ENCODE measurements around the gene ECM2. TPM values are rescaled to one million over a fixed set of nuclear protein-coding genes. Genes with fewer than 3 reads are reported as not detected.
"Not testable (repeated sequence)": the region's sequence is repeated elsewhere in the genome, so short reads cannot be mapped to it uniquely, and the experiment has no call there.

Gene ECM2
- 10 to 100 TPM in 2 of 3 donors, 1 to 10 TPM in 1; 1.8 to 24.0 (median 19.1) TPM for polyA plus RNA-seq

DNA sequence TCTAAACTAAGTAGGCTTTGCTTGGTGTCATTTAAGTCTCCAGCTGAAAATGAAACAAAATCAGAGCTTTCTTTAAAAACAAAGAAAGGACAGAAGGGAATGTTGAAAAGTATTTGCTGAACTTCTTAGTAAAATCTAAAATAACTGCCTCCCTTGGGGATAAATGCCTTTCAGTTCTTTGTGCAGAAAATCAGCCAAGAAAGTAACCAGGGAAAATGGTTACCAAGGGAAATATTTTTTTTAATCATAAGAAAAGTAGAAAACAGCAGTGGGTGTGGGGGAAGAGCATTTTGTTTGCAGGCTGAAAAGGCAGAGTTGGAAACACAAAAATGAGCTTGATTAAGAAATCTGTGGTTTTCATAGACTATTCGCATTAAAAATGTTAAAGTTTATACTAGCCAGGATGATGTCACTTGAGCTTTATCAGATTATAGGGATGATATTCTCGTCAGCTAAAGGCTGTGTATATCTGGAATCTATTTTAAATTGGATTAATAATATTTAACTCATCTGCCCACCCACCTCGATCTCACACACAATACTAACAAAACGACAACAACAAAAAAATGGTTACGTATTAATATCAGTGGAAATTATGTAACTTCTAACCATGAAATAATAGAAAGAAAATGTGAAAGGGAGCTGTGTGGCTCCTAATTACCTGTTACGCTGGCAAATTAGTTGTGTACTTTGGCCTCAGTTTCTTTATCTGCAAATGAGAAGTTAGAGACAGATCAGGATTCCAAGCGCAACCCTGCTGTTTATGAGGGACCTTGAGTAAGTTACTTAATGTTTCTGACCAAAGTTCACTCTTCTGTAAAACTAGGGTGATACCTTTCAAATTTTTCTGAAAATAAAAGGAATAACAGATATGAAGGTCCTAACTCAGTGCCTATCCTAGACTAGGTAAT lies at the start of gene ECM2:
TSS of gene ECM2 (minus strand) at position 51 of the 911 bp plus-strand sequence. CDS start 13,124 bp downstream, outside the sequence.
- 34 to 49% (median 47%) methylated on average over 7 of the region's 7 CpGs for WGBS, 3 donors
- H3K27ac ChIP-seq (ENCODE audit: low read depth, low read length), result no peak within 1 kb of the TSS

DNA sequence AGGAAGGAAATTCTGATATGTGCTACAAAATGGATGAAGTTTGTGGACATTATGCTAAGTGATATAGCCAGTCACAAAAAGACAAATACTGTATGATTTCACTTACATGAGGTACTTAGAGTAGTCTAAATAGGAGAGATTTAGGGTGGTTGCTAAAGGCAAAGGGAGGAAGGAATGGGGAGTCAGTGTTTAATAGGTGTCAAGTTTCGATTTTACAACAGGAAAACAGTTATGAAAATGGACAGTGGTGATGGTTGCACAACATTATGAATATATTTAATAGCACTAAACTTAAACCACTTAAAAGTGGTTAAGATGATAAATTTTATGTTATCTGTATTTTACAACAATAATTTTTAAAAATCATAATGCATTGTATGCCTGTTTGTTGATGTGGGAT lies 40.4 kb upstream of the ECM2 start:
- no peak overlapping the region for H3K27ac ChIP-seq (ENCODE audit: low read depth, low read length)
- WGBS, 3 donors, result 17 to 65% (median 50%) methylated on average over 1 of the region's 1 CpG

DNA sequence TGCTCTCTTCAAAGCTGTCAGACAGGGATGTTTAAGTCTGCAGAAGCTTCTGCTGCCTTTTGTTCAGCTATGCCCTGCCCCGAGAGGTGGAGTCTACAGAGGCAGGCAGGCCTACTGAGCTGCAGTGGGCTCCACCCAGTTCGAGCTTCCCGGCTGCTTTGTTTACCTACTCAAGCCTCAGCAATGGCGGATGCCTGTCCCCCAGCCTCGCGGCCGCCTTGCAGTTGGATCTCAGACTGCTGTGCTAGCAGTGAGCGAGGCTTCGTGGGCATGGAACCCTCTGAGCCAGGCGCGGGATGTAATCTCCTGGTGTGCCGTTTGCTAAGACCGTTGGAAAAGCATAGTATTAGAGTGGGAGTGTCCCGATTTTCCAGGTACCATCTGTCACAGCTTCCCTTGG lies 37.8 kb upstream of the ECM2 start:
- WGBS, 3 donors, result 95 to 98% (median 98%) methylated on average over 14 of the region's 14 CpGs
- H3K27ac ChIP-seq (ENCODE audit: low read depth, low read length), result not testable (repeated sequence)

DNA sequence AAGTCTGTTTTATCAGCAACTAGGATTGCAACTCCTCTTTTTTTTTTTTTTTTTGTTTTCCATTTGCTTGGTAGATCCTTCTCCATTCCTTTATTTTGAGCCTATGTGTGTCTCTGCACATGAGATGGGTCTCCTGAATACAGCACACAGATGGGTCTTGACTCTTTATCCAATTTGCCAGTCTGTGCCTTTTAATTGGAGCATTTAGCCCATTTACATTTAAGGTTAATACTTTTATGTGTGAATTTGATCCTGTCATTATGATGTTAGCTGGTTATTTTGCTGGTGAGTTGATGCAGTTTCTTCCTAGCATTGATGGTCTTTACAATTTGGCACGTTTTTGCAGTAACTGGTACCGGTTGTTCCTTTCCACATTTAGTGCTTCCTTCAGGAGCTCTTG lies 36.1 kb upstream of the ECM2 start:
- WGBS, 3 donors, result 82 to 92% (median 83%) methylated on average over 2 of the region's 2 CpGs
- H3K27ac ChIP-seq (ENCODE audit: low read depth, low read length), result not testable (repeated sequence)

DNA sequence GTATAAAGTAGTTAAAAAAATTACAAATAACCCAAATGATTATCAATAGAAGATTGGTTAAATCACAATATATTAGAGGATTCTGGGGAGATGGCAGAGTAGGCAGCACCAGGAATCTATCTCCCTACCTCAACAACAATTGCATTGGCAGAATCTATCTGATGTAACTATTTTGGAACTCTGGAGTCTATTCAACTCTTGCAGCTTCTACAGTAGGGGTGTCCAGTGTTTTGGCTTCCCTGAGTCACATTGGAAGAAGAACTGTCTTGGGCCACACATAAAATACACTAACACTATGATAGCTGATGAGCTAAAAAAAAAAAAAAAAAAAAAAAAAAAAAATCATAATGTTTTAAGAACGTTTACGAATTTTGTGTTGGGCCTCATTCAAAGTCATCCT lies 29.2 kb upstream of the ECM2 start:
- WGBS, 3 donors, result 64 to 93% (median 68%) methylated on average over 2 of the region's 2 CpGs
- no peak overlapping the region for H3K27ac ChIP-seq (ENCODE audit: low read depth, low read length)

DNA sequence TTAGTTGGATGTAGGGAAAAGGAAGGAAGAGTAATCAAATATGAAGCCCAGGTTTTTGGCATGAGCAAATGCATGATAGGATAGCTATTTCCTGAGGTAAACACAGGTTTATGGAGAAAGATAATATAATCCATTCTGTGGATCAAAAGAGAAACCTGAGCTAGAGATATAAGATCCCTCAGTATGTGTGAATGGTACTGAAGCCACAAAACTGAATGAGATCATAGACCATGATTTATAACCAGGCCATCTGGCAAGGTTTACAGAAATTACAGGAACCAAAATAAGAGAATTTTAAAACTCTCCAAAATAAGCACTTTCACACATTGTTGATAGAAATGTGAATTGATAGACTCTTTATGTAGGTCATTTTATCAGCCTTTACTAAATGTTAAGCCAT lies 28.7 kb upstream of the ECM2 start:
- no peak overlapping the region for H3K27ac ChIP-seq (ENCODE audit: low read depth, low read length)

DNA sequence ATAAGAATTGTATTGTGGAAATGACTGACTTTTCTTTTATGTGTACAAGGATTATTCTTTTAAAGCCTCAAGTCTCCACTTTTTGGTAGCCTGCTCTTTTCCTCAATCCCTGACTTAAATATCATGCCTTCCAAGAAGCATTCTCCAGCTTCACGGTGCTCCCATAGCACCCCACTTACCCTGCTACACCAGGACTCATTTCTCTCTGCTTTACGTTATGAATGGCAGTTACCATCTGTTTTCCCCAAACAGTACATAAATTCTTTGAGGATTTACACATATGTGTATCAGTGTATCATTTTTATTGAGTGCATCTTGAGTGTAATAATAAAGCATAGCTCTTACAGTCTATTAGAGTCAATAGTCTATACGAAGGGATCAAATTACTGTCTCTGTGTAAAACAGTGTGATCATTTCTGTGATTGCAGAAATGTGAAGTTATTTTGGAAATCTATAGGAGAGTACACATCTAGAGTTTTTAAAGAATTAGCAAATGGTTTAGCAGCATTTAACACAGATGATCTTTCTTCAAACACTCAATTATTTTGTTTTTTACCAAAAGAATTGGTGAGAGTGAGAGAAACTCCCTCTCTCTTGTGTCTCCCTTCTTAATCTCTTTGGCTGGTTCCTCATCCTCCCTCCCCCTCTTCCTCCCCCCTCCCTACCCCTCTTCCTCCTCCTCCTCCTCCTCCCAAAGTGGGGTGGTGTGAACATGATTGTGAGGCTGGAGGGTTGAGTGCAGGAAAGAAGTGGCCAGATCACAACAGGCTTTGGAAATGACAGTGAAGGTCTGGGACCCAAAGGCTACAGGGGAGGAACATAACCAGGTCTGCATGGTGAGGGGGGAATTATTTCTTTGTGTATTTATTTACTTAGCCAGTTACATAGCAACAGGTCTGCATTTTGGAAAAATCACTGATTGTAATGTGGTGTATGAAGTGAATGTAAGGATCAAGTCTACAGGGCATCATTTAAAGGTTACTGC lies 27.6 kb upstream of the ECM2 start:
- 56 to 86% (median 66%) methylated on average over 3 of the region's 3 CpGs for WGBS, 3 donors
- H3K27ac ChIP-seq (ENCODE audit: low read depth, low read length), result no peak overlapping the region

DNA sequence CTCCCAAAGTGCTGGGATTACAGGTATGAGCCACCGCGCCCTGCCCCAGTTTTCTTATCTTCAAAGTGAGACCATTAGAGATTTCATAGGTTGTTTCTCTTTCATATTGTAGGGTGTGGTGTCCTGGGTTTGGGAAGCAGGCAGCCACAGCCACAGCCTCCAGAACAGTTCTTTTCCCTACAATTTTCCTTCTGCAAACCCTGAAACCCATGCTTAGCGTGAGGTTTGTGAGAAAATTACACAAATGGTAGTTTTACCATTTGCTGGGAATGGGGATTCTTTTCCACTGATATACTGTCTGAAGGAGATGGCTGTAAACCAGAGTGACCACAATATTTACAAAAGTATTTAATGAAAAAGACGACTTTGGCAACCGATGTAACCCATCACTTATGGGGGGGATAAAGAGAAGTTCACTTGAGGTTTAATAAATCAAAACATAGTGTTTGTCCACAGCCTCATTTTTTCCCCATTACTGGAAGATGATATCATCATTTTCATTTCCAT lies 26.7 kb upstream of the ECM2 start:
- WGBS, 3 donors, result 68 to 81% (median 74%) methylated on average over 5 of the region's 5 CpGs
- H3K27ac ChIP-seq (ENCODE audit: low read depth, low read length), result no peak overlapping the region

DNA sequence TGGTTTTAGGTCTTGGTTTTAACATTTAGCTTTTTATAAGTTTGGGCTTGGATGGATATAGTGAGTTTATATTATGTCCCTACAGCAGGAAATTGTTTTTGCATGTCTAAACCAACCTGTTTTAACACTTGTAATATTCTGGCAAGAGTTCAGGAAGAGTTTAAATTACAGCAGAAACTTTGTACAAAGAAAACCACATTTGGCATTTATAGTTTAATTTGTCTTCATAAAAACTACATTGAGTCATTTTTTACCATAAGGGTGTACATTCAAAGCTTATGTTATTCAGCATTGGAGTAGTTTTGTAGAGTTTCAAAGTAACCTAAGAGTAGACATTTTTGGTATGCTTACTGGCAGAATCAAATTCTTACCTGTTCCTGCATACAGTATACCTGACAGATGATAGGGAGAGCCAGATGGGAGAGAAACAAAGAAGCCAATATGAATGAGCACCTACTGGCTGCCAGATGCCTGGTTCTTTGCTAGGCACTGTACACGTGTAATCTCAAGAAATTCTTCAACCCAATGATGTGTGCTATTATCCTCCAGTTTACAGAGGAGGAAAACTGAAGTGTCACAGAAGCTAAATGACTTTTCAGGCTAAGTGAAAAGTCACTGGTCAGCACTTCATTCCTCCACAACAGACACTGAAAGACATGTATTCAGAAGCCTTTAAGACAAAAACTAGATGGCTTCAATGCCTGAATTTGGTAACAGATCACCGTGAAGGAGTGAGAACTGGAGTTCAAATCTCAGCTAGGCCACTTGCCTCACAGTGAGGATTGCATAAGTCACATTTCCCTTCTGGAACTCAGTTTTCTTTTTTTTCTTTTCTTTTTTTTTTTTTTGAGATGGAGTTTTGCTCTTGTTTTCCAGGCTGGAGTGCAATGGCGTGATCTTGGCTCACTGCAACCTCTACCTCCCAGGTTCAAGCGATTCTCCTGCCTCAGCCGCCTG lies 25.9 kb upstream of the ECM2 start:
- WGBS, 3 donors, result 66 to 88% (median 79%) methylated on average over 5 of the region's 5 CpGs
- H3K27ac ChIP-seq (ENCODE audit: low read depth, low read length), result no peak overlapping the region

DNA sequence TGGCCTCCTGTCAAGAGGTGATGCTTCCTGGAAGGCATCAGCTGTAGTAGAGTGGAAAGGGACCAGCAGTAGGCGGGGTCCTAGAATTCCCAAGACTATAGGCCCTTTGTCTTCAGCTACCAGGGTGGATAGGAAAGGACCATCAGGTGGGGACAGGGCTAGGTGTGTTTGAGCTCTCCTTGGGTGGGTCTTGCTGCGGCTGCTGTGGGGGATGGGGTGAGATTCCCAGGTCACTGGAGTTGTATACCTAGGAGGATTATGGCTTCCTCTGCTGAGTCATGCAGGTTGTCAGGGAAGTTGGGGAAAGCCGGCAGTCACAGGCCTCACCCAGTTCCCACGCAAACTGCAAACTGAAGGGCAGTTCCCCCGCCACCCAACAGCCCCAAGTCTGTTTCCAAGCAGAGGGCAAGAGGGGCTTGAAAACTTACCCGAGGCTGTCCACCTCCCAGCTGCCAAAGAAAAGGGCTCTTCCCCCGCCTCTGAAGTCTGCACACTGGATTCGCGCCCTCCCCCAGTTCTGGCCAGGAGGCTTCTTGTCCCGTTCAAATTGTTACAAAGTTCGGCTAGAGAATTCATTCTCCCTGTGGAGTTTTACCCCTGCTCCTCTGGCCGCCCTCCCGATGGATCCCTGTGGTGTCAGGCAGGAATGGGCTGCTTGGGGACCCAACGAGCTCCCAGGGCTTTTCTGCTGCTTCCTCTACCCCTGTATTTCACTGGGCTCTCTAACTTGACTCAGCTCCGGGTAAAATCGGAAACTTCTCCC lies 23.0 kb upstream of the ECM2 start:
- WGBS, 3 donors, result 69 to 87% (median 72%) methylated on average over 16 of the region's 16 CpGs

DNA sequence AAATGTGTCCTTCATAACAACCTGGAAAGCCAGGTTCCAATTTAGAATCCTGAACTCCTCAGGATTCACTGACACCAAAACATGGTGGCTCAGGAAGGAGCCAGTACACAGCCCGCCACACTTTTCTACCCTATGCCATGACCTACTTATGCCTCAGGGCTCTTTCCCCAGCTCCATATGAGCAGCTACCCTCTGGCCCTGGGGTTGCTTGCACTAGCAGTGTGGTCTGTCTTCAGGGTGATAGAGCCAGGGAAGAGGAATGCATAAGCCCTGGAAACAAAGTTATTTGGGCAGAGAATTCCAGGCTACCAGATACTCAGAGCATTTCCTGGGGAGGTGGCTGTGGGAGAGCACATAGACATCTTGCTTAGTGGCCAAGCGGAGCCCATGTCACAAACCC lies 15.0 kb upstream of the ECM2 start:
- 92 to 99% (median 92%) methylated on average over 2 of the region's 2 CpGs for WGBS, 3 donors
- no peak overlapping the region for H3K27ac ChIP-seq (ENCODE audit: low read depth, low read length)

More for the DNA sequence above, 23.0 kb upstream of the ECM2 start:
- no peak overlapping the region for H3K27ac ChIP-seq (ENCODE audit: low read depth, low read length)

DNA sequence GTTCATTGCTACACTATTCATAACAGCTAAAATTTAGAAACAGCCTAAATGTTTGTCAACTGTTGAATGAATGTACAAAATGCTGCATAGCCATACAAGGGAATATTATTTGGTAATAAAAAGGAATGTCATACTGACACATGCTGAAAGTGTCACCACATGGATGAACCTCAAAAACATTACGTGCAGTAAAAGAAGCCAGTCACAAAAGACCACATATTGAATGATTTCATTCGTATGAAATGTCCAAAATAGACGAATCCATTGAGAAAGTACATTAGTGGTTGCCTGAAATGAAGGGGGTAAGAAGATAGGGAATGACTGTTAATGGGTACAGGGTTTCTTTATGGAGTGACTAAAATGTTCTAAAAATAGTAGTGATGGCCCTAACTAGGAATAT lies 11.6 kb upstream of the ECM2 start:
- no peak overlapping the region for H3K27ac ChIP-seq (ENCODE audit: low read depth, low read length)
- WGBS, 3 donors, result 95 to 98% (median 95%) methylated on average over 3 of the region's 3 CpGs

DNA sequence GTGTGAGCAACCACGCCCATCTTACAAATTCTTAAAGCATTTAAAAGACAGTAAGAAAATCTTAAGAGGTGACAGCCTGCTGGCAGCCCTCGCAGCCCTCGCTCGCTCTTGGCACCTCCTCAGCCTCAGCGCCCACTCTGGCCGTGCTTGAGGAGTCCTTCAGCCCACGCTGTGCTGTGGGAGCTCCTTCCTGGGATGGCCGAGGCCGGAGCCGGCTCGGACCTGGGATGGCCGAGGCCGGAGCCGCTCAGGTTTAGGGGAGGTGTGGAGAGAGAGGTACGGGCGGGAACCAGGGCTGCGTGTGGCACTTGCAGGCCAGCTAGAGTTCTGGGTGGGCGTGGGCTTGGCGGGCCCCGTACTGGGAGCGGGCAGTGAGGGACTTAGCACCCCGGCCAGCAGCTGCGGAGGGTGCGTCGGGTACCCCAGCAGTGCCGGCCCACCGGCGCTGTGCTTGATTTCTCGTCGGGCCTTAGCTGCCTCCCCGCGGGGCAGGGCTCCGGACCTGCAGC lies 9.3 kb upstream of the ECM2 start:
- 97 to 98% (median 98%) methylated on average over 26 to 33 of the region's 33 CpGs for WGBS, 3 donors
- no peak overlapping the region for H3K27ac ChIP-seq (ENCODE audit: low read depth, low read length)

DNA sequence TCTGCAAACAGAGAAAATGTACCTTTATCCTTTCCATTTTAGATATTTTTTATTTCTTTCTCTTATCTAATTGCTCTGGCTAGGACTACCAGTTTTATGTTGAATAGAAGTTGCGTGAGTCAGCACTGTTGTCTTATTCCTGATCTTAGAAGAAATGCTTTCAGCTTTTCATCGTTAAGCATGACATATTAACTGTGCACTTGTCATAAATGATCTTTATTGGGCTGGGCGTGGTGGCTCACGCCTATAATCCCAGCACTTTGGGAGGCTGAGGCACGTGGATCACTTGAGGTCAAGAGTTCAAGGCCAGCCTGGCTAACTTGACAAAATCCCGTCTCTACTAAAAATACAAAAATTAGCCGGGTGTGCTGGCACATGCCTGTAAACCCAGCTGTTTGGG lies 8.2 kb upstream of the ECM2 start:
- WGBS, 3 donors, result 87 to 92% (median 90%) methylated on average over 7 of the region's 7 CpGs
- no peak overlapping the region for H3K27ac ChIP-seq (ENCODE audit: low read depth, low read length)

DNA sequence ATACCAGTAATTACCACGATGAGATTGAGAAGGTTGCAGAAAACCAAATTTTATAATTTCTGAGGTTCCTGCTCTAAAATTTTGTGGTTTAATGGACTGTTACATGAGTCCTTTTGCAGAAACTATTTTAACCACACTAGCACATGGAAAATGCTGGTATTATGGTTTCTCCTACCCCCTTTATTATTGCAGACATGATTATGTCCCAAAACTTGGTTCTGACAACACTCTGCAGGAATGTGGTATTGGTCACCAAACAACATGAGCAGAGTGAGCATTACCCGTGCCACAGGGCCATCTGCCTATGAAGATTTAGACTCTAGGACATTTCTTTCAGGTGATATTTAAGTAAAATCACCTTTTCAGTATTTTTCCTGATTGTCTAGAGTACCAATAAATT lies 2.8 kb upstream of the ECM2 start:
- 58 to 91% (median 69%) methylated on average over 2 of the region's 2 CpGs for WGBS, 3 donors
- H3K27ac ChIP-seq (ENCODE audit: low read depth, low read length), result no peak overlapping the region

DNA sequence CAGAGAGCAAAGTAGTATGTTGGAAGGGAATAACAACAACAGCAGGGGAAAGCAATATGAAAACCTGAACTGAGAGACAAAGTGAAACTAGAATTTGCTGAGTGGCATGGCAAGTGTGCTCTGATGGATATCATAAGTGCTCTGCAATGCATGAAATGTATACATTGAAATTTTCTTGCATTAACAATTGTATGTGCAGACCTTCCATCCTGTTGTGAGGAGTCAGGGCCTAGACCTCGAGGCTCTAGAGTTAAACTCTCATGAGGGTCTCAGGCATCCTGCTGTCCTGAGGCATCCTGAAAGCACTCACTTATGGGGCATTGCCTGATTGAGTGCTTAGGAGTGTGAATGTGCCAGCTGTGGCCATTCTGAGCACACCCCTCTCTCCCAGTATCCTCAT lies 1.1 kb downstream of the ECM2 start:
- H3K27ac ChIP-seq (ENCODE audit: low read depth, low read length), result no peak overlapping the region
- 39 to 50% (median 42%) methylated on average over 1 of the region's 1 CpG for WGBS, 3 donors

DNA sequence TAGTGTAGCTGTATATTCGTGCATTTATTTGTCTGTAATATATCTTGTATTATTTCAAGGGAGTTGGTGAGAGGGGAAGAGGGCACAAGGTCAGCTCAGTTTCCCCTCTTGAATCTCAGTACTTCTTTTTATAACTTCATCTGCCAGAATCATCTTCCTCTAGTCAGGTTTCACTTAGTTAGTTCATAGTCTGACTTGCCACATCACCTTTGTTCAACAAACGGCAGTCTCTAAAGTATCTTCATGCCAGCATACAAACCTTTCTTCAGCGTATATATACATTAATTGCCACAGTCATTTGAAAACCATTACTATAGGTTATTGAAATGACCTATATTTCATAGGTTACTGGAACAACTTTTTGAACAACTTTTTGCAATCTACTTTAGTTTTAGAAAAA lies 1.6 kb downstream of the ECM2 start:
- H3K27ac ChIP-seq (ENCODE audit: low read depth, low read length), result no peak overlapping the region
- WGBS, 3 donors, result 56 to 94% (median 74%) methylated on average over 3 of the region's 3 CpGs

All from adipose tissue (tissue), 3 donors.